ENCODE data around the gene IFI27.
"Not testable (repeated sequence)": the region's sequence is repeated elsewhere in the genome, so short reads cannot be mapped to it uniquely, and the experiment has no call there.

The IFI27 gene

GRCh38 chr14:94126800-94127199 is 16.3 kb downstream of the IFI27 start:
- no peak for DNase-seq

- no peak for DNase-seq
Measured at GRCh38 chr14:94127330-94127729, 16.8 kb downstream of the IFI27 start.

- no peak for DNase-seq
Measured at GRCh38 chr14:94128216-94128839, 17.8 kb downstream of the IFI27 start.

- peak; percentile 82 for DNase-seq
Measured at GRCh38 chr14:94129111-94129757, 18.7 kb downstream of the IFI27 start, which contains the start of gene IFI27L2. Gene IFI27L2, minus strand, starts transcription at chr14:94129604. Its CDS starts 40 bp downstream, at chr14:94129564.

GRCh38 chr14:94129758-94130414 is 19.4 kb downstream of the IFI27 start:
- peak; percentile 63 for DNase-seq

GRCh38 chr14:94132285-94132887 is 21.9 kb downstream of the IFI27 start:
- peak; percentile 74 for DNase-seq

- DNase-seq, result no peak
Measured at GRCh38 chr14:94135476-94135875, 24.9 kb downstream of the IFI27 start.

- DNase-seq, result peak; percentile 81
Measured at GRCh38 chr14:94136575-94137331, 26.2 kb downstream of the IFI27 start.

GRCh38 chr14:94138251-94138650 is 27.7 kb downstream of the IFI27 start:
- DNase-seq, result no peak

- no peak for DNase-seq
Measured at GRCh38 chr14:94139006-94139405, 28.5 kb downstream of the IFI27 start.

- no peak for DNase-seq
Measured at GRCh38 chr14:94139421-94139820, 28.9 kb downstream of the IFI27 start.

- DNase-seq, result no peak
Measured at GRCh38 chr14:94142247-94142646, 31.7 kb downstream of the IFI27 start.

- DNase-seq, result no peak
Measured at GRCh38 chr14:94142836-94143235, 32.3 kb downstream of the IFI27 start.

- DNase-seq, result no peak
Measured at GRCh38 chr14:94143239-94143638, 32.7 kb downstream of the IFI27 start.

GRCh38 chr14:94143711-94144110 is 33.2 kb downstream of the IFI27 start:
- no peak for DNase-seq

GRCh38 chr14:94144765-94145164 is 34.2 kb downstream of the IFI27 start:
- peak; percentile 38 for DNase-seq

GRCh38 chr14:94145902-94146527 is 35.5 kb downstream of the IFI27 start:
- DNase-seq, result no peak

- DNase-seq, result no peak
Measured at GRCh38 chr14:94152676-94153075, 42.1 kb downstream of the IFI27 start.

GRCh38 chr14:94153750-94154342 is 43.3 kb downstream of the IFI27 start:
- DNase-seq, result peak; percentile 32

- not testable (repeated sequence) for DNase-seq
Measured at GRCh38 chr14:94156143-94156542, 45.6 kb downstream of the IFI27 start.

GRCh38 chr14:94157197-94157596 is 46.7 kb downstream of the IFI27 start:
- DNase-seq, result no peak

Measured in inflammatory macrophage treated with lipopolysaccharide for 4 hours (primary cell).